ENCODE results near the gene TRAPPC3L. TPM values are rescaled to one million over a fixed set of nuclear protein-coding genes. Genes with fewer than 3 reads are reported as not detected.

Gene TRAPPC3L
- total RNA-seq, 4 donors from 2014 or later = not detected

DNA sequence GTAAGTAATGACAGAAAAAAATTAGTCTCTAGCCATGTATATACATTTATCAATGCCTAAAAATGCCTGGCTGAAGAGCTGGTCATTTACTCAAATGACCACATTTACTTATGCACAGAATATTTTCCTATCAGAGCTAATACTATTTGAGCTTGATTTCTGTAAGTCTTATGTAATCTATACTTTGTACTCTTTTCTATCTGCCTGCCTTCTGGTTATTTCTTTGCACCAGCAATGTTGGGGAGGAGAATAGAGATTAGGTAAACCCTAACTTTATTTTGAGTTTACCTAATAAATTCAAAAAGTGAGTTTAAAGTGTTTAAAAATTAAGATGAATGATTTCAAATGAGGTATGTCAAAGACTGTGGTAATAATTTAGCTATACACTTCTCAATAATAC lies 30.3 kb downstream of the TRAPPC3L start:
- in situ Hi-C loops (cut with MboI; ENCODE audit: low sequenced_read_pairs in 4 of 4) = no loop called here
- no peak for DNase-seq

DNA sequence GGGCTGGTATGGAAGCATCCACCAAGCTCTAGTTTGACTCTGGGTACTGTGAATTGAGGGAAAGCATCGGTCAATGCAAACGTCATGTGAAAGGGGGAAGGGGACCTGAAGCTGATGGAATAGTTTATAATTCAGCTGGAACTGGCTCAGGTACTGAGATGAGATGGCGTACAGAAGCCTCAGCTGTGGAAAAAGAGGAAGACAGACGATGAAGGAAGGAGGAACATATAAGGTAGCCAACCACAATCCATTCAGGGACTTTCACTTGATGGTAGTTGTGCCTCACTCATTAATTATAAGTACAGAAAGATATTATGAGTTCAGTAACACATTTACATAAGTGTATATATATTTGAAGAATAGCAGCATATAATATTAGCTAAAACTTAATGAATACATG lies 31.4 kb downstream of the TRAPPC3L start:
- in situ Hi-C loops (cut with MboI; ENCODE audit: low sequenced_read_pairs in 4 of 4) = no loop called here
- H3K27ac ChIP-seq = no peak overlapping the region
- no peak overlapping the region for H3K4me3 ChIP-seq
- intact Hi-C loops (cut with DNase I; ENCODE audit: low total_unique reads) = no loop called here
- ATAC-seq (no peak), DNase-seq (no peak)
- no peaks in the 10 kb centered on the region for H3K36me3 ChIP-seq
- no peaks in the 10 kb centered on the region for H3K9me3 ChIP-seq
- no peak for TF ChIP-seq POLR2A (IDR thresholded peaks at IDR 0.05)
- TF ChIP-seq, protein P1, sequence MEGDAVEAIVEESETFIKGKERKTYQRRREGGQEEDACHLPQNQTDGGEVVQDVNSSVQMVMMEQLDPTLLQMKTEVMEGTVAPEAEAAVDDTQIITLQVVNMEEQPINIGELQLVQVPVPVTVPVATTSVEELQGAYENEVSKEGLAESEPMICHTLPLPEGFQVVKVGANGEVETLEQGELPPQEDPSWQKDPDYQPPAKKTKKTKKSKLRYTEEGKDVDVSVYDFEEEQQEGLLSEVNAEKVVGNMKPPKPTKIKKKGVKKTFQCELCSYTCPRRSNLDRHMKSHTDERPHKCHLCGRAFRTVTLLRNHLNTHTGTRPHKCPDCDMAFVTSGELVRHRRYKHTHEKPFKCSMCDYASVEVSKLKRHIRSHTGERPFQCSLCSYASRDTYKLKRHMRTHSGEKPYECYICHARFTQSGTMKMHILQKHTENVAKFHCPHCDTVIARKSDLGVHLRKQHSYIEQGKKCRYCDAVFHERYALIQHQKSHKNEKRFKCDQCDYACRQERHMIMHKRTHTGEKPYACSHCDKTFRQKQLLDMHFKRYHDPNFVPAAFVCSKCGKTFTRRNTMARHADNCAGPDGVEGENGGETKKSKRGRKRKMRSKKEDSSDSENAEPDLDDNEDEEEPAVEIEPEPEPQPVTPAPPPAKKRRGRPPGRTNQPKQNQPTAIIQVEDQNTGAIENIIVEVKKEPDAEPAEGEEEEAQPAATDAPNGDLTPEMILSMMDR (IDR thresholded peaks at IDR 0.05 in 4 of 5, conservative IDR thresholded peaks at IDR 0.05 in 1 of 5) = no peak
- H3K27me3 ChIP-seq = no peaks in the 10 kb centered on the region
- H3K4me1 ChIP-seq = no peaks in the 10 kb centered on the region

More for the DNA sequence above, 30.3 kb downstream of the TRAPPC3L start:
- ATAC-seq = no peak
- Histone ChIP-seq H3K36me3 (no peaks in the 10 kb centered on the region), H3K27me3 (no peaks in the 10 kb centered on the region), H3K4me1 (no peaks in the 10 kb centered on the region), H3K9me3 (no peaks in the 10 kb centered on the region), H3K4me3 (no peak overlapping the region), H3K27ac (no peak overlapping the region)
- no peak for TF ChIP-seq POLR2A (IDR thresholded peaks at IDR 0.05)
- TF ChIP-seq, protein P1 (IDR thresholded peaks at IDR 0.05 in 4 of 5, conservative IDR thresholded peaks at IDR 0.05 in 1 of 5) = no peak
- intact Hi-C loops (cut with DNase I; ENCODE audit: low total_unique reads) = no loop called here

DNA sequence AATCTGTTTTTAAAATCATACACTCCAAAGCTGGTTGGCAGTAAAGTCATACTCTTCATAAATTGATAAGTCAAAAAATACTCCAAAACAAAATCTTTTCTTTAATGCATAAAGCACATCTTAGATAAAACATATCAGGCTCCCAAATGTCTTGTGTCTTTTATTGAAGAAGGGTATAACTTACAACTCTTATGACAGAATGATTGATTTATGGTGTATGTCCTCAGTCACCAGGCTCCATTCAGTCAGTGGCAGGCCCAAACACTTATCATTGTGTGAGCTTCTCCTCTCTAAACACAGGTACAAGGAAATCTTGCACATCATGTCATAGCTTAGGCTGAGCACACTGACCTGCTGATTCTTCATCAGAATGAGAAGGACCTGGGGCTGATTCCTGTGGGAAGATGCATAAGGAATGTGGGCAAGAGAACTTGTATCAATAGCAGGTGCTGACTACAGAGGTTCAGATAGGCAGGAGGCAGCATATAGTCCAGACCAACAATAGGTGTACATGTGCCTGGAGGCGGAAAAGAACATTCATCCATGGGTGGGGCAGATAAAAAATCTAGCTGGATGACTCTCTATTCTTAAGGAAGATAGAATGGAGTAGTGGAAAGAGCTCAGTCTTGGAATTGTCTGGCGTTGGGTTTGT lies 32.1 kb downstream of the TRAPPC3L start:
- H3K9me3 ChIP-seq = no peaks in the 10 kb centered on the region
- TF ChIP-seq, protein P1 (IDR thresholded peaks at IDR 0.05 in 4 of 5, conservative IDR thresholded peaks at IDR 0.05 in 1 of 5) = no peak
- TF ChIP-seq POLR2A (IDR thresholded peaks at IDR 0.05) = no peak
- DNase-seq = no peak
- no peaks in the 10 kb centered on the region for H3K4me1 ChIP-seq
- no peaks in the 10 kb centered on the region for H3K36me3 ChIP-seq
- H3K27me3 ChIP-seq = no peaks in the 10 kb centered on the region
- no peak for ATAC-seq
- intact Hi-C loops (cut with DNase I; ENCODE audit: low total_unique reads) (no loop called here), in situ Hi-C loops (cut with MboI; ENCODE audit: low sequenced_read_pairs in 4 of 4) (no loop called here)
- peak overlapping the region in 2 of 4 donors; percentile 69 to 71 for H3K27ac ChIP-seq
- H3K4me3 ChIP-seq = peak overlapping the region in 2 of 4 donors; percentile 47 to 52

DNA sequence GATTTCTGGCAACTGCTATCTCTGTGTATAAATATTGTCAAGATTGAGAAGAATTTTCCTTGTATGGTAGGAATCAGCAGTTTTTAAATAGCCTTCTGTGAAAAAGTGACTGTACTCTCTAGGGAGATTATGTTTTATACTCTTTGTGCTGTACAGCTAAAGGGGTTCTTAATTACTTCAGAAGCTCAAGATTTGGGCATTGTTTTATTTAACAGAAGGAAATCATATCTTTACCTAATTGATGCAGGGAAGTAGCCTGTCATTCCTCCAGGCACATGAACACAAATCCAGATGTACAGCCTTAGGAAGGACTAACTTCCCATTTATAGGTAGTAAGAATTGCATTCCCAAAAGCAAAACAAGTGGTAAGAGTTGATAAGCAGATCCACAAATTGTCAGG lies 32.8 kb downstream of the TRAPPC3L start:
- H3K27ac ChIP-seq = peak overlapping the region; percentile 69 to 79 (median 70)
- in situ Hi-C loops (cut with MboI; ENCODE audit: low sequenced_read_pairs in 4 of 4) = no loop called here
- H3K4me3 ChIP-seq = peak overlapping the region; percentile 37 to 52 (median 46)
- no peaks in the 10 kb centered on the region for H3K27me3 ChIP-seq
- no peaks in the 10 kb centered on the region for H3K4me1 ChIP-seq
- intact Hi-C loops (cut with DNase I; ENCODE audit: low total_unique reads) = no loop called here
- ATAC-seq = no peak
- TF ChIP-seq, protein P1 (IDR thresholded peaks at IDR 0.05 in 4 of 5, conservative IDR thresholded peaks at IDR 0.05 in 1 of 5) = no peak
- no peak for TF ChIP-seq POLR2A (IDR thresholded peaks at IDR 0.05)
- DNase-seq = no peak
- no peaks in the 10 kb centered on the region for H3K9me3 ChIP-seq
- no peaks in the 10 kb centered on the region for H3K36me3 ChIP-seq

Measured in gastrocnemius medialis (tissue), 4 donors.